Esophagus squamous epithelium (tissue), 5 donors: ENCODE data around the gene PRKG1. TPM values are rescaled to one million over a fixed set of nuclear protein-coding genes. Genes with fewer than 3 reads are reported as not detected.

Experiments used
- DNase-seq: peaks from one replicate; lab custom pipeline; 2025; lab: John Stamatoyannopoulos, UW
- H3K27ac ChIP-seq, 4 donors: fragments of 200-600 bp; sonication (generic); one replicate each; pipeline ENCODE4 v1.5.1; 2016 to 2019; ENCODE audit warnings: mild to moderate bottlenecking in 1 of 4
- H3K27me3 ChIP-seq, 4 donors: fragments of 200-600 bp; sonication (generic); 1 replicate in 3 of 4; 2 replicates in 1 of 4; pipeline versions ENCODE4 v1.5.1 to v1.6.0; 2017 to 2021; ENCODE audit warnings: antibody characterized with exemption in 1 of 4
- H3K36me3 ChIP-seq, 3 donors: fragments of 200-600 bp; sonication (generic); one replicate each; pipeline ENCODE4 v1.5.1; 2016 to 2019
- H3K4me1 ChIP-seq, 3 donors: fragments of 200-600 bp; sonication (generic); one replicate each; pipeline ENCODE4 v1.5.1; 2017 to 2019
- H3K4me3 ChIP-seq, 4 donors: fragments of 200-600 bp; sonication (generic); 1 replicate in 3 of 4; 2 replicates in 1 of 4; pipeline ENCODE4 v1.5.1; 2016 to 2019; ENCODE audit warnings: mild to moderate bottlenecking in 2 of 4, moderate library complexity in 1 of 4
- H3K9me3 ChIP-seq, 3 donors: fragments of 200-600 bp; sonication (generic); one replicate each; pipeline ENCODE4 v1.5.1; 2016 to 2019
- POLR2A ChIP-seq, 4 donors: fragments of 450-650 bp; IDR thresholded peaks; one replicate each; pipeline ENCODE4 v1.6.1; 2017; ENCODE audit warnings: antibody characterized with exemption in 4 of 4, mild to moderate bottlenecking in 4 of 4, moderate library complexity in 3 of 4
- WGBS, 2 donors: methylation state at CpG; one replicate each; pipeline ENCODE4 v1.1.5; 2018; 5-methylcytosine and 5-hydroxymethylcytosine counted together
- intact Hi-C: fragments of 100-400 bp; cut with DNase I; formaldehyde crosslinking; loops from one replicate; pipeline ENCODE4 v1.15.0; 2022
- total RNA-seq, 4 donors: library from RNA; depleted of rRNA; stranded (reverse); fragments of >200 nt; gene quantifications; one replicate each; pipeline ENCODE4 v1.1.0, GENCODE V29; 2016
- TF ChIP-seq, protein P1 (sequence below), 6 experiments: fragments of 450-650 bp in 4 of 6; fragments of 200-600 bp in 2 of 6; sonication (generic) in 2 of 6; IDR thresholded peaks; one replicate each; pipeline ENCODE4 v1.5.1; 2016 to 2019; ENCODE audit warnings: antibody characterized with exemption in 6 of 6, mild to moderate bottlenecking in 4 of 6, moderate library complexity in 4 of 6
- donor health status: DM: yes; HTN: yes; CAD: no.

PRKG1 gene
- total RNA-seq, 4 donors from 2014 or later = 2.0 to 10.9 (median 3.8) TPM

DNA sequence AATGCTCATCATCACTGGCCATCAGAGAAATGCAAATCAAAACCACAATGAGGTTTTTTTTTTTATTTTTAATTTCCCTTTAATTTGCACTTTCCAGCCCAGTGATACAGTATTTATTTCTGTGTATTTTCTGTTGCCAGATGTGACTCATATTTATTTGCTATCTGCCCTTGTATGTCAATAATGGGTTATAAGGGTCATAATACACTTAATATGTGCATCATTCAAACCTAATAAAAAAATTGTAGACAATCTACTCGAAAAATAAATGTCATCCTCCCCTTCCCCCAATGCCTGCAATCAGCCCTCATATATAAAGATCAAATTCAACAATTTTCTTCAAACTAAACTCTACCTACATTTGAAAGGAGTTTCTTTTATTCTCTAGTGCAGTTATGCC is 470.6 kb downstream of the PRKG1 start:
- no peaks in the 10 kb centered on the region for H3K4me1 ChIP-seq
- no peaks in the 10 kb centered on the region for H3K27me3 ChIP-seq
- no peaks in the 10 kb centered on the region for H3K9me3 ChIP-seq
- 32 to 44% methylated on average over 1 of the region's 1 CpG for WGBS, 2 donors
- DNase-seq = no peak
- no peaks in the 10 kb centered on the region for H3K36me3 ChIP-seq
- no peak for TF ChIP-seq POLR2A (IDR thresholded peaks at IDR 0.05)
- TF ChIP-seq, protein P1, sequence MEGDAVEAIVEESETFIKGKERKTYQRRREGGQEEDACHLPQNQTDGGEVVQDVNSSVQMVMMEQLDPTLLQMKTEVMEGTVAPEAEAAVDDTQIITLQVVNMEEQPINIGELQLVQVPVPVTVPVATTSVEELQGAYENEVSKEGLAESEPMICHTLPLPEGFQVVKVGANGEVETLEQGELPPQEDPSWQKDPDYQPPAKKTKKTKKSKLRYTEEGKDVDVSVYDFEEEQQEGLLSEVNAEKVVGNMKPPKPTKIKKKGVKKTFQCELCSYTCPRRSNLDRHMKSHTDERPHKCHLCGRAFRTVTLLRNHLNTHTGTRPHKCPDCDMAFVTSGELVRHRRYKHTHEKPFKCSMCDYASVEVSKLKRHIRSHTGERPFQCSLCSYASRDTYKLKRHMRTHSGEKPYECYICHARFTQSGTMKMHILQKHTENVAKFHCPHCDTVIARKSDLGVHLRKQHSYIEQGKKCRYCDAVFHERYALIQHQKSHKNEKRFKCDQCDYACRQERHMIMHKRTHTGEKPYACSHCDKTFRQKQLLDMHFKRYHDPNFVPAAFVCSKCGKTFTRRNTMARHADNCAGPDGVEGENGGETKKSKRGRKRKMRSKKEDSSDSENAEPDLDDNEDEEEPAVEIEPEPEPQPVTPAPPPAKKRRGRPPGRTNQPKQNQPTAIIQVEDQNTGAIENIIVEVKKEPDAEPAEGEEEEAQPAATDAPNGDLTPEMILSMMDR (IDR thresholded peaks at IDR 0.05) = no peak
- H3K4me3 ChIP-seq = no peak overlapping the region
- no peak overlapping the region for H3K27ac ChIP-seq
- intact Hi-C loops = no loop called here

DNA sequence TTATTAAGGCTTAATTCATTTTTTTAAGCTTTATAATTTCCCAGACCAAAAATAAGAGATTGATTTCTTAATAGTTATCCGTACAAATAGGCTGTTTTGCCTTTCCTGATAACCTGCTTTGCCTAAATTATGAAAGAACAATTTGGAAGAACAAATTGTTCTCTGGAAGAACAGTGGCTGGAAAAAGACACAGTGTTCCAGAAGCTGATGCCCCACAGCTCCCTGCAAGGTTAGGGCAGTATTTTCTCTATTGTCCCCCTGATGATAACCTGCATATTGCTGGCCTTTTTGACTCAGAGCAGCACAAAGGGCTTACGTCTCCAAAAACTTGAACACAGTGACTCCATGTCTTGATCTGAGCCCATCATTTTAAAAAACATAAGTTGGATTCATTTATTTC is 473.7 kb downstream of the PRKG1 start:
- Histone ChIP-seq H3K9me3 (no peaks in the 10 kb centered on the region), H3K27ac (no peak overlapping the region), H3K36me3 (no peaks in the 10 kb centered on the region), H3K4me1 (no peaks in the 10 kb centered on the region), H3K27me3 (no peaks in the 10 kb centered on the region), H3K4me3 (no peak overlapping the region)
- WGBS, 2 donors = 40 to 41% methylated on average over 2 of the region's 2 CpGs
- intact Hi-C loops = no loop called here
- DNase-seq = no peak
- TF ChIP-seq, protein P1 (IDR thresholded peaks at IDR 0.05) = no peak
- no peak for TF ChIP-seq POLR2A (IDR thresholded peaks at IDR 0.05)

DNA sequence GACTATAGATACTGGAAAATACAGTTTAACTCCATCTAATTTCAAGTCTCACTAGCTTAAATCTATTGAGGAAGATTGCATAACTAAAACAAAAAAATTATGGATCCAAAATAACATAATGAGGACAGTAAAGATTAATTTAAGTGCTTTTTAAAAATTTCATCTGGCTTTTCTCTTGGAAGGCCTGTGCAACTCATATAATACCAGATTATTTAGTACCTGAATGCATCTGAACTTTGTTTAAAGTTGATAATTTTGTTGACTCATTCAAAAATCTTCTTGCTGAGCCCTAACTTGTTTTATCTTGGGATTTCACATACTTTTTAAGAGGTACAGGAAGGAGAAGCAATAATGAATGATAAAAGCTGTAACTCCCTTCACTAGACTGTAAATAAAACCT is 478.6 kb downstream of the PRKG1 start:
- DNase-seq = no peak
- Histone ChIP-seq H3K9me3 (no peaks in the 10 kb centered on the region), H3K36me3 (no peaks in the 10 kb centered on the region), H3K4me3 (no peak overlapping the region), H3K27ac (no peak overlapping the region), H3K4me1 (no peaks in the 10 kb centered on the region), H3K27me3 (no peaks in the 10 kb centered on the region)
- intact Hi-C loops = no loop called here
- TF ChIP-seq, protein P1 (IDR thresholded peaks at IDR 0.05) = no peak
- no peak for TF ChIP-seq POLR2A (IDR thresholded peaks at IDR 0.05)

DNA sequence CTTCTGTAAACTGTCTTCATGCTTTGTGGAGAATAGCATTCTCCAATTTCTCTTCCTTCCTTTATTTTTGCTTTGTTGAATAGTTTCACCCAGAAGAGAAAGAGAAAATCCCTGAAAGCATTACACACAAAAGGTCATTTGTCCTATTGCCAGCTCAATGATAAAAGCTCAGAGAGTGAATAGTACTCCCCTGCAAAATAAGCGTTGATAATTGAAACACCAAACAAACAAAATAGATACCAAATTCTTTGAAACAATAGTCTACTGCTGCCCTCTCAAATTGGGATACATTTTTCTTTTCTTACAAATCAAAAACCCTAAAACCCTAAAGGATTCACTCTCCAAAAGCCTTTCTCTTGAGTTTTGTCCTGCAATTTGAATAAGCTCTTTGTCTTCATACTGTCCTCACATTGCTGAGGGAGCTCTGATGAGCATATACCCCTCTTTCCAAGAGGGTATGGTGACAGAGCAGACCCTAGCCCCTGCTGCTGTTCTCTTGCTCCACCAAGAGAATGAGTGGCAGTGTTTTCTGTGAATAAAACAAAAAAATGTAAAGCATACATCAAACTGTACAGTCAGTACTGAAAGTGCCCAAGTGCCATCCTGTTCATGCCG is 490.7 kb downstream of the PRKG1 start:
- DNase-seq = no peak
- H3K27me3 ChIP-seq = no peaks in the 10 kb centered on the region
- no peaks in the 10 kb centered on the region for H3K9me3 ChIP-seq
- 70 to 73% methylated on average over 2 of the region's 2 CpGs for WGBS, 2 donors
- no peak overlapping the region for H3K4me3 ChIP-seq
- no peak overlapping the region for H3K27ac ChIP-seq
- intact Hi-C loops = no loop called here
- H3K36me3 ChIP-seq = no peaks in the 10 kb centered on the region
- H3K4me1 ChIP-seq = no peaks in the 10 kb centered on the region
- no peak for TF ChIP-seq POLR2A (IDR thresholded peaks at IDR 0.05)
- TF ChIP-seq, protein P1 (IDR thresholded peaks at IDR 0.05) = no peak

DNA sequence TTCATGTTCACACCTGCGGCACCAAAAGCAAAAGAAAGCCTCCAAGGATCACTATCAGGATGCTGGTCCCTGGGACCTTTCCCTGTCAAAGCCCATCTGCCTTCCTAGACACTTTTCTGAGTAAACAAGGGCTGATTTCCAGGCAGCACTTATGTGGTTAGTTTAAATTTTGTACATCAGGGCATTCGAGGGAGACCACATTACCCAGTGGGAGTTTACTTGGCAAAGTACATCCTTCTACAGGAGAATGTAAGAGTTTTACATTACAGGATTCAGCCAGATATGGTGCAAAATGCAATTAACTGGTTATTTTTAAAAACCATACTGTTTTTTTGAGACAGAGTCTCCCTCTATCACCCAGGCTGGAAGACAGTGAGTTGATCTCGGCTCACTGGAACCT is 493.0 kb downstream of the PRKG1 start:
- Histone ChIP-seq H3K27ac (no peak overlapping the region), H3K36me3 (no peaks in the 10 kb centered on the region), H3K27me3 (no peaks in the 10 kb centered on the region), H3K4me1 (no peaks in the 10 kb centered on the region), H3K4me3 (no peak overlapping the region), H3K9me3 (no peaks in the 10 kb centered on the region)
- intact Hi-C loops = no loop called here
- 63 to 71% methylated on average over 3 of the region's 3 CpGs for WGBS, 2 donors
- TF ChIP-seq, protein P1 (IDR thresholded peaks at IDR 0.05) = no peak
- TF ChIP-seq POLR2A (IDR thresholded peaks at IDR 0.05) = no peak
- DNase-seq = no peak
